ENCODE results near the gene ST8SIA1. TPM values are rescaled to one million over a fixed set of nuclear protein-coding genes. Genes with fewer than 3 reads are reported as not detected.

The ST8SIA1 gene
- total RNA-seq, 1 experiment from 2014 or later = not detected

DNA sequence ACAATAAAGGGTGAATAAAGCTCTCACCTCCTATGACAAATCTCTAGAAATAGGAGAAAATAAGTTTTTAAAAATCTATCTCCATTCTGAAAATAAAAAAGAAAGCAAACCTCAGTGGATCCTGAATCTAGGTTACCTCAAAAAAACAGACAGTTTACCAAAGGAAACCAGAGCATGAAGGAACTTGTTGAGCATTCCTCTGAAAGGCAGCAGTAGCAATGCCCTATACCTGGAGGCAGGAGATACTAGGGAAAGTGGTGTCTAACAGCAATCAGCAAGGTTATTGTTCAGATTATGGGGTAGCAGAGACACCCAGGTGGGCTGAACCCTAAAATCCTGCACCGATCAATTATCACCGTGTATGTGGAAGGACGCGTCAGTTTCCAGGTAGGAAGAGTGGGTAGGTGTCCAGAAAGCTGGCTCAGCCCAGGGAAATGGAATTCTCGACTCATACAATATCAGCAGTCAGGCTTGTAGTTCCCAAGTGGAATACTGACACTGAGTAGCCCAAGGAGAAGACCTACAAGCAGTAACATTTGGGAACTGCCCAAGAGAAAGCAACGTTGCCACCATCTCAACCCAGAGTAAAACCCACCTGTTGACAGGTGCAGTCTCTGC, 128.3 kb downstream of the ST8SIA1 start:
- intact Hi-C loops (cut with micrococcal nuclease) = no loop called here
- Histone ChIP-seq H3K9ac (ENCODE audit: low read length) (no peak overlapping the region), H3K4me3 (replicated peaks in 1 of 2; ENCODE audit: low read depth in 1 of 2, low read length in 2 of 2) (no peak overlapping the region), H3K4me1 (ENCODE audit: control insufficient read depth in 1 of 2, insufficient read depth in 2 of 2, low read length in 2 of 2) (no peaks in the 10 kb centered on the region), H3K9me3 (ENCODE audit: control insufficient read depth in 1 of 2, insufficient read depth in 1 of 2, low read depth in 1 of 2, low read length in 2 of 2) (no peaks in the 10 kb centered on the region), H3K9me2 (ENCODE audit: insufficient read depth) (no peaks in the 10 kb centered on the region), H2AFZ (ENCODE audit: low read depth, low read length, poor library complexity, severe bottlenecking) (no peak overlapping the region), H3K79me2 (ENCODE audit: insufficient read depth, low read length) (no peaks in the 10 kb centered on the region), H3K36me3 (ENCODE audit: control insufficient read depth in 1 of 2, insufficient read depth in 2 of 2, low read length in 2 of 2) (no peaks in the 10 kb centered on the region), H4K20me1 (ENCODE audit: insufficient read depth) (no peaks in the 10 kb centered on the region), H3K27ac (ENCODE audit: low read depth, low read length) (no peak overlapping the region), H3K27me3 (ENCODE audit: insufficient read depth, low read length) (no peaks in the 10 kb centered on the region), H3K4me2 (ENCODE audit: low read length) (no peak overlapping the region)
- ATAC-seq (no peak), DNase-seq (ENCODE audit: low read depth, low spot score) (no peak)
- BruUV-seq (replicated peaks) = no TSS peak
- POLR2A ChIA-PET = no interaction called here
- RAD21 ChIA-PET (ENCODE audit: low non-redundant PET in 1 of 2, low total read pairs in 2 of 2, uncharacterized antibody in 2 of 2, unreplicated experiment in 2 of 2) = no interaction called here
- TF ChIP-seq SIN3A (IDR thresholded peaks at IDR 0.05; ENCODE audit: low read depth) = no peak
- no peak for TF ChIP-seq JUND (IDR thresholded peaks at IDR 0.05)
- no peak for TF ChIP-seq ZNF274 (IDR thresholded peaks at IDR 0.05; ENCODE audit: low read depth, low read length)
- TF ChIP-seq EGR1 (IDR thresholded peaks at IDR 0.05; ENCODE audit: low read depth) = no peak
- TF ChIP-seq YY1 (IDR thresholded peaks at IDR 0.05; ENCODE audit: extremely low read depth, insufficient replicate concordance, low read depth, low read length) = no peak
- CTCF ChIA-PET = no interaction called here

DNA sequence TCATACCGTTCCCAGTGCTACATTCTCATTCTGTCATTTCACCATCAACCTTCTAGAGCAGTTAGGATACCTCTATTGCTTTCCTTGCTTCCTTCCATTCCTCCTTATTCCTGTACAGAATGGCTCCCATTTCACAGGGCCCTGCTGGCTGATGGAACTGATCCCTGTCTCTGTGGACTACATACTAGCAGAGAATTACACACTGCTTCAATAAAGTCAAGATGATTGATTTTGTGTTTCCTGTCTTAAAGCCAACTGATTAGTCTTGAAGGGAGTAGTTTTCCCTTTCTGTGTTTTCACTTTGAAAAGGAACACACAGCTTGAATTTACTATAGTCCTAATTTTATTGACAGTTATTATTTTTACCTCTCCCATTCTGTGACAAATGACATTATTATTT, 130.1 kb downstream of the ST8SIA1 start:
- no peaks in the 10 kb centered on the region for H3K4me1 ChIP-seq (ENCODE audit: control insufficient read depth in 1 of 2, insufficient read depth in 2 of 2, low read length in 2 of 2)
- H3K9me2 ChIP-seq (ENCODE audit: insufficient read depth) = no peaks in the 10 kb centered on the region
- ChIA-PET POLR2A (no interaction called here), CTCF (no interaction called here), RAD21 (ENCODE audit: low non-redundant PET in 1 of 2, low total read pairs in 2 of 2, uncharacterized antibody in 2 of 2, unreplicated experiment in 2 of 2) (no interaction called here)
- H4K20me1 ChIP-seq (ENCODE audit: insufficient read depth) = no peaks in the 10 kb centered on the region
- ATAC-seq (no peak), DNase-seq (ENCODE audit: low read depth, low spot score) (no peak)
- H3K27me3 ChIP-seq (ENCODE audit: insufficient read depth, low read length) = no peaks in the 10 kb centered on the region
- no peaks in the 10 kb centered on the region for H3K79me2 ChIP-seq (ENCODE audit: insufficient read depth, low read length)
- no peak overlapping the region for H2AFZ ChIP-seq (ENCODE audit: low read depth, low read length, poor library complexity, severe bottlenecking)
- intact Hi-C loops (cut with micrococcal nuclease) = no loop called here
- H3K36me3 ChIP-seq (ENCODE audit: control insufficient read depth in 1 of 2, insufficient read depth in 2 of 2, low read length in 2 of 2) = no peaks in the 10 kb centered on the region
- no peak overlapping the region for H3K27ac ChIP-seq (ENCODE audit: low read depth, low read length)
- H3K9ac ChIP-seq (ENCODE audit: low read length) = no peak overlapping the region
- H3K4me3 ChIP-seq (replicated peaks in 1 of 2; ENCODE audit: low read depth in 1 of 2, low read length in 2 of 2) = no peak overlapping the region
- no peak overlapping the region for H3K4me2 ChIP-seq (ENCODE audit: low read length)
- BruUV-seq (replicated peaks) = no TSS peak
- no peaks in the 10 kb centered on the region for H3K9me3 ChIP-seq (ENCODE audit: control insufficient read depth in 1 of 2, insufficient read depth in 1 of 2, low read depth in 1 of 2, low read length in 2 of 2)
- TF ChIP-seq POLR2AphosphoS5 (IDR thresholded peaks at IDR 0.05; ENCODE audit: low read depth, low read length) (no peak), CEBPB (IDR thresholded peaks at IDR 0.05; ENCODE audit: low read depth) (no peak), FOSL1 (IDR thresholded peaks at IDR 0.05; ENCODE audit: low read depth) (no peak), EZH2phosphoT487 (IDR thresholded peaks at IDR 0.05; ENCODE audit: borderline replicate concordance) (no peak), RAD21 (IDR thresholded peaks at IDR 0.05; ENCODE audit: low read depth) (no peak), SRF (IDR thresholded peaks at IDR 0.05; ENCODE audit: low read depth) (no peak), SIN3A (IDR thresholded peaks at IDR 0.05; ENCODE audit: low read depth) (no peak), ZNF274 (IDR thresholded peaks at IDR 0.05; ENCODE audit: low read depth, low read length) (no peak), TCF7L2 (IDR thresholded peaks at IDR 0.05; ENCODE audit: borderline replicate concordance, extremely low read depth, insufficient read depth, insufficient read length) (no peak)
- TF ChIP-seq, protein P1, sequence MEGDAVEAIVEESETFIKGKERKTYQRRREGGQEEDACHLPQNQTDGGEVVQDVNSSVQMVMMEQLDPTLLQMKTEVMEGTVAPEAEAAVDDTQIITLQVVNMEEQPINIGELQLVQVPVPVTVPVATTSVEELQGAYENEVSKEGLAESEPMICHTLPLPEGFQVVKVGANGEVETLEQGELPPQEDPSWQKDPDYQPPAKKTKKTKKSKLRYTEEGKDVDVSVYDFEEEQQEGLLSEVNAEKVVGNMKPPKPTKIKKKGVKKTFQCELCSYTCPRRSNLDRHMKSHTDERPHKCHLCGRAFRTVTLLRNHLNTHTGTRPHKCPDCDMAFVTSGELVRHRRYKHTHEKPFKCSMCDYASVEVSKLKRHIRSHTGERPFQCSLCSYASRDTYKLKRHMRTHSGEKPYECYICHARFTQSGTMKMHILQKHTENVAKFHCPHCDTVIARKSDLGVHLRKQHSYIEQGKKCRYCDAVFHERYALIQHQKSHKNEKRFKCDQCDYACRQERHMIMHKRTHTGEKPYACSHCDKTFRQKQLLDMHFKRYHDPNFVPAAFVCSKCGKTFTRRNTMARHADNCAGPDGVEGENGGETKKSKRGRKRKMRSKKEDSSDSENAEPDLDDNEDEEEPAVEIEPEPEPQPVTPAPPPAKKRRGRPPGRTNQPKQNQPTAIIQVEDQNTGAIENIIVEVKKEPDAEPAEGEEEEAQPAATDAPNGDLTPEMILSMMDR (IDR thresholded peaks at IDR 0.05 in 2 of 3, conservative IDR thresholded peaks at IDR 0.05 in 1 of 3; ENCODE audit: borderline replicate concordance in 1 of 3, insufficient read depth in 1 of 3, low read depth in 2 of 3, low read length in 2 of 3) = no peak
- TF ChIP-seq, protein P2, sequence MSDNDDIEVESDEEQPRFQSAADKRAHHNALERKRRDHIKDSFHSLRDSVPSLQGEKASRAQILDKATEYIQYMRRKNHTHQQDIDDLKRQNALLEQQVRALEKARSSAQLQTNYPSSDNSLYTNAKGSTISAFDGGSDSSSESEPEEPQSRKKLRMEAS (IDR thresholded peaks at IDR 0.05) = no peak
- TF ChIP-seq, protein P3, sequence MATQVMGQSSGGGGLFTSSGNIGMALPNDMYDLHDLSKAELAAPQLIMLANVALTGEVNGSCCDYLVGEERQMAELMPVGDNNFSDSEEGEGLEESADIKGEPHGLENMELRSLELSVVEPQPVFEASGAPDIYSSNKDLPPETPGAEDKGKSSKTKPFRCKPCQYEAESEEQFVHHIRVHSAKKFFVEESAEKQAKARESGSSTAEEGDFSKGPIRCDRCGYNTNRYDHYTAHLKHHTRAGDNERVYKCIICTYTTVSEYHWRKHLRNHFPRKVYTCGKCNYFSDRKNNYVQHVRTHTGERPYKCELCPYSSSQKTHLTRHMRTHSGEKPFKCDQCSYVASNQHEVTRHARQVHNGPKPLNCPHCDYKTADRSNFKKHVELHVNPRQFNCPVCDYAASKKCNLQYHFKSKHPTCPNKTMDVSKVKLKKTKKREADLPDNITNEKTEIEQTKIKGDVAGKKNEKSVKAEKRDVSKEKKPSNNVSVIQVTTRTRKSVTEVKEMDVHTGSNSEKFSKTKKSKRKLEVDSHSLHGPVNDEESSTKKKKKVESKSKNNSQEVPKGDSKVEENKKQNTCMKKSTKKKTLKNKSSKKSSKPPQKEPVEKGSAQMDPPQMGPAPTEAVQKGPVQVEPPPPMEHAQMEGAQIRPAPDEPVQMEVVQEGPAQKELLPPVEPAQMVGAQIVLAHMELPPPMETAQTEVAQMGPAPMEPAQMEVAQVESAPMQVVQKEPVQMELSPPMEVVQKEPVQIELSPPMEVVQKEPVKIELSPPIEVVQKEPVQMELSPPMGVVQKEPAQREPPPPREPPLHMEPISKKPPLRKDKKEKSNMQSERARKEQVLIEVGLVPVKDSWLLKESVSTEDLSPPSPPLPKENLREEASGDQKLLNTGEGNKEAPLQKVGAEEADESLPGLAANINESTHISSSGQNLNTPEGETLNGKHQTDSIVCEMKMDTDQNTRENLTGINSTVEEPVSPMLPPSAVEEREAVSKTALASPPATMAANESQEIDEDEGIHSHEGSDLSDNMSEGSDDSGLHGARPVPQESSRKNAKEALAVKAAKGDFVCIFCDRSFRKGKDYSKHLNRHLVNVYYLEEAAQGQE (IDR thresholded peaks at IDR 0.05; ENCODE audit: low read depth) = no peak
